GM19324 (cell line): ENCODE data around the gene FGD5.

Source experiments
- ATAC-seq: cut with Tn5 transposase; IDR thresholded peaks from one replicate; pipeline ENCODE4 v1.9.1; 2021; ENCODE audit warnings: mild to moderate bottlenecking, moderate library complexity; ENCODE audit not compliant: unreplicated experiment, low FRiP score

The FGD5 gene

GRCh38 chr3:14845180-14845579 lies 26.4 kb downstream of the FGD5 start:
- no peak for ATAC-seq

- ATAC-seq: no peak
These were observed 27.1 kb downstream of the FGD5 start for GRCh38 chr3:14845826-14846225.

- no peak for ATAC-seq
These were observed 27.6 kb downstream of the FGD5 start for GRCh38 chr3:14846226-14846880.

- ATAC-seq: no peak
These were observed 29.1 kb downstream of the FGD5 start for GRCh38 chr3:14847613-14848541.

GRCh38 chr3:14848906-14849305 lies 30.1 kb downstream of the FGD5 start:
- ATAC-seq: no peak

GRCh38 chr3:14849638-14850230 lies 31.0 kb downstream of the FGD5 start:
- no peak for ATAC-seq

GRCh38 chr3:14852058-14852594 lies 33.4 kb downstream of the FGD5 start:
- no peak for ATAC-seq

GRCh38 chr3:14852717-14853116 lies 34.0 kb downstream of the FGD5 start:
- no peak for ATAC-seq

- no peak for ATAC-seq
These were observed 34.6 kb downstream of the FGD5 start for GRCh38 chr3:14853271-14853951.

GRCh38 chr3:14857506-14857905 lies 38.7 kb downstream of the FGD5 start:
- no peak for ATAC-seq

GRCh38 chr3:14858105-14858504 lies 39.3 kb downstream of the FGD5 start:
- ATAC-seq: no peak

GRCh38 chr3:14859880-14860279 lies 41.1 kb downstream of the FGD5 start:
- ATAC-seq: no peak

- ATAC-seq: no peak
These were observed 42.3 kb downstream of the FGD5 start for GRCh38 chr3:14861031-14861430.

GRCh38 chr3:14861446-14862302 lies 42.9 kb downstream of the FGD5 start:
- ATAC-seq: no peak

GRCh38 chr3:14862303-14862660 lies 43.5 kb downstream of the FGD5 start:
- ATAC-seq: no peak

GRCh38 chr3:14862661-14863230 lies 44.0 kb downstream of the FGD5 start:
- ATAC-seq: no peak

GRCh38 chr3:14863333-14864100 lies 44.8 kb downstream of the FGD5 start:
- ATAC-seq: no peak

- no peak for ATAC-seq
These were observed 45.4 kb downstream of the FGD5 start for GRCh38 chr3:14864131-14864530.

GRCh38 chr3:14866627-14867026 lies 47.9 kb downstream of the FGD5 start:
- ATAC-seq: no peak
